PC-3 (cell line): ENCODE results near the gene TMTC1. TPM values are rescaled to one million over a fixed set of nuclear protein-coding genes. Genes with fewer than 3 reads are reported as not detected.

Experiments used
- ATAC-seq: fragments of 200-7000 bp; cut with Tn5 transposase; 2 replicates; pipeline ENCODE4 v1.9.1; 2020; ENCODE audit warnings: mild to moderate bottlenecking, moderate library complexity
- BruUV-seq: library from RNA; stranded (reverse); fragments of 400-500 nt; replicated peaks from 2 replicates; lab custom pipeline; 2021; lab: Mats Ljungman, UMichigan
- CTCF ChIA-PET: fragments of 300-600 bp; sonication (Branson Sonifier 250); formaldehyde crosslinking; loops from one replicate; lab custom pipeline; 2022; ENCODE audit warnings: antibody characterized with exemption; lab: Charles Lee
- POLR2A ChIA-PET: fragments of 300-600 bp; sonication (Branson Sonifier 250); formaldehyde crosslinking; loops from one replicate; lab custom pipeline; 2022; ENCODE audit warnings: antibody characterized with exemption; ENCODE audit not compliant: unreplicated experiment; lab: Charles Lee
- DNase-seq: peaks from one replicate; pipeline ENCODE4 v3.0.0-alpha.2; 2015
- H2AFZ ChIP-seq: fragments of 300-600 bp; sonication (generic); 2 replicates; pipeline ENCODE4 v1.6.0; 2016; ENCODE audit warnings: antibody characterized with exemption, low read length
- H3F3A ChIP-seq: fragments of 300-600 bp; sonication (generic); one replicate; pipeline ENCODE4 v1.6.0; 2017; ENCODE audit warnings: antibody characterized with exemption, low read length, control low read depth, mild to moderate bottlenecking; ENCODE audit not compliant: unreplicated experiment
- H3K27ac ChIP-seq: fragments of 300-600 bp; sonication (generic); 2 replicates; pipeline ENCODE4 v1.5.1; 2016; ENCODE audit warnings: mild to moderate bottlenecking, low read length
- H3K27me3 ChIP-seq: fragments of 300-600 bp; sonication (generic); 2 replicates; pipeline ENCODE4 v1.6.1; 2016; ENCODE audit warnings: low read length, mixed read lengths
- H3K36me3 ChIP-seq: fragments of 300-600 bp; sonication (generic); 2 replicates; pipeline ENCODE4 v1.6.1; 2016; ENCODE audit warnings: low read depth, mixed run types, low read length, mixed read lengths
- H3K4me1 ChIP-seq: fragments of 300-600 bp; sonication (generic); 2 replicates; pipeline ENCODE4 v1.5.1; 2016; ENCODE audit warnings: low read length; ENCODE audit not compliant: insufficient read depth
- H3K4me2 ChIP-seq: fragments of 300-600 bp; sonication (generic); 2 replicates; pipeline ENCODE4 v1.6.0; 2016; ENCODE audit warnings: low read length
- H3K4me3 ChIP-seq: fragments of 300-600 bp; sonication (generic); 2 replicates; pipeline ENCODE4 v1.5.1; 2016; ENCODE audit warnings: mild to moderate bottlenecking, low read length, mixed read lengths
- H3K79me2 ChIP-seq: fragments of 300-600 bp; sonication (generic); 2 replicates; pipeline ENCODE4 v1.6.1; 2017; ENCODE audit warnings: low read length, mixed read lengths
- H3K9ac ChIP-seq: fragments of 300-600 bp; sonication (generic); 2 replicates; pipeline ENCODE4 v1.6.0; 2016; ENCODE audit warnings: mild to moderate bottlenecking, low read length
- H3K9me2 ChIP-seq: fragments of 300-600 bp; sonication (generic); replicated peaks from 2 replicates; pipeline ENCODE4 v1.6.1; 2016; ENCODE audit warnings: mixed run types, low read length, mixed read lengths
- H3K9me3 ChIP-seq: fragments of 300-600 bp; sonication (generic); 2 replicates; pipeline ENCODE4 v1.6.1; 2016; ENCODE audit warnings: low read length, mixed read lengths
- H4K20me1 ChIP-seq: fragments of 300-600 bp; sonication (generic); 2 replicates; pipeline ENCODE4 v1.6.1; 2016; ENCODE audit warnings: low read length, mixed read lengths
- CTCF ChIP-seq: fragments of 300-600 bp; sonication (generic); conservative IDR thresholded peaks from 2 replicates; pipeline ENCODE4 v1.5.1; 2017; ENCODE audit warnings: antibody characterized with exemption, low read depth, mild to moderate bottlenecking, low read length
- EZH2 ChIP-seq: fragments of 300-600 bp; sonication (generic); IDR thresholded peaks from one replicate; pipeline ENCODE4 v1.6.1; 2017; ENCODE audit warnings: antibody characterized with exemption, mild to moderate bottlenecking, low read length; ENCODE audit not compliant: unreplicated experiment
- EZH2phosphoT487 ChIP-seq: fragments of 300-600 bp; sonication (generic); IDR thresholded peaks from 2 replicates; pipeline ENCODE4 v1.6.1; 2018; ENCODE audit warnings: mild to moderate bottlenecking, antibody characterized with exemption, low read length, borderline replicate concordance
- intact Hi-C: fragments of 100-400 bp; cut with micrococcal nuclease; formaldehyde crosslinking; loops from 2 replicates; pipeline ENCODE4 v1.9.0; 2023
- total RNA-seq: library from RNA; depleted of rRNA; stranded (reverse); fragments of >200 nt; gene quantifications from 2 replicates; pipeline ENCODE4 v1.2.3, GENCODE V29; 2014

The TMTC1 gene
- total RNA-seq, 1 experiment from 2014 or later, result 5.8 TPM

DNA sequence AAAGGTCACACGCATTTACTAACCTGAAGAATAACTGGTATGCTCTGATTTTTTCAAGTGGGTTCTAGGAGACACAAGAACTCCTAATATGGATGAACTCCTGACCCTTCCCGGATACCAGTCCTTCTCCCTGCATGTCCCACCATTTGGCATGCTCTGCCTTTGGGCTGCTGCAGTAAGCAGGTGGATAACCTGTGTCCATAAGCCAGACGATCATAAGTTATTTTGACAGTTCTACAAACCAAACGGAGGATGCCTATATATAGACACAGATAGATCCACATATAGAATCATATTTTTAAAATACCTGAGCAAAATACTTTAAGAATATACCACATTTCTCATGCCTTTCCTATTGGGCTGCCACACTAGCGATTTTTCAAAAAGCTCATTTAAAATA is 49.4 kb downstream of the TMTC1 start:
- no peaks in the 10 kb centered on the region for H3K79me2 ChIP-seq
- ChIA-PET CTCF (no interaction called here), POLR2A (no interaction called here)
- H2AFZ ChIP-seq, result no peak overlapping the region
- H3K9ac ChIP-seq, result no peak overlapping the region
- ATAC-seq (no peak), DNase-seq (no peak)
- no peak overlapping the region for H3K27ac ChIP-seq
- no peaks in the 10 kb centered on the region for H3K9me3 ChIP-seq
- no TSS peak for BruUV-seq
- H4K20me1 ChIP-seq, result no peaks in the 10 kb centered on the region
- H3F3A ChIP-seq, result no peaks in the 10 kb centered on the region
- no peak overlapping the region for H3K4me2 ChIP-seq
- H3K27me3 ChIP-seq, result peaks cover 26% of the 10 kb centered on the region; the same call in 1 of the 2 replicates
- H3K36me3 ChIP-seq, result no peaks in the 10 kb centered on the region
- TF ChIP-seq CTCF (no peak), EZH2phosphoT487 (no peak), EZH2 (no peak)
- intact Hi-C loops, result no loop called here
- H3K4me1 ChIP-seq, result no peaks in the 10 kb centered on the region
- H3K9me2 ChIP-seq, result no peaks in the 10 kb centered on the region
- no peak overlapping the region for H3K4me3 ChIP-seq

DNA sequence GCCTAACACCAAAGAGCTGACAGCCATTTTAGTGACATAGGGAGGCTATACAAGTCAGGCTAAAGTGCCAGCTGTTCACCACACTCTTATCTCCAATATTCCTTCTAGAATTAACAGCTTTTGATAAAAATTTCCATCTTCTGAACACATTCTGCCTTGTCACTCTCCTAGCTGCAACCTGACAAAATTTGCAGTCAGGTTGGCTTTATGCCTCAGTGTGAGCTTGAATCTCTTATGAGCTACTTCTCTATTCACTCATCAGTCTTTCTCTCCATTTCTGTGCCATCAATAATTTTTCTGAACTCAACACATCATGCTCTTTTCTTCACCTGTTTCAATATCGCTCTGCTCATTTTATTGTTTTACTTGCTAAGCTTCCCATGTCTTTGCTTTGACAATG is 50.2 kb downstream of the TMTC1 start:
- ATAC-seq (no peak), DNase-seq (no peak)
- Histone ChIP-seq H3K27ac (no peak overlapping the region), H3K27me3 (peaks cover 31% of the 10 kb centered on the region; the same call in 1 of the 2 replicates), H3K4me3 (no peak overlapping the region), H3K4me2 (no peak overlapping the region), H4K20me1 (no peaks in the 10 kb centered on the region), H2AFZ (no peak overlapping the region), H3K4me1 (no peaks in the 10 kb centered on the region), H3F3A (no peaks in the 10 kb centered on the region), H3K9me2 (no peaks in the 10 kb centered on the region), H3K79me2 (no peaks in the 10 kb centered on the region), H3K36me3 (no peaks in the 10 kb centered on the region), H3K9me3 (no peaks in the 10 kb centered on the region), H3K9ac (no peak overlapping the region)
- ChIA-PET CTCF (no interaction called here), POLR2A (no interaction called here)
- BruUV-seq, result no TSS peak
- intact Hi-C loops, result no loop called here
- TF ChIP-seq EZH2 (no peak), EZH2phosphoT487 (no peak), CTCF (no peak)

DNA sequence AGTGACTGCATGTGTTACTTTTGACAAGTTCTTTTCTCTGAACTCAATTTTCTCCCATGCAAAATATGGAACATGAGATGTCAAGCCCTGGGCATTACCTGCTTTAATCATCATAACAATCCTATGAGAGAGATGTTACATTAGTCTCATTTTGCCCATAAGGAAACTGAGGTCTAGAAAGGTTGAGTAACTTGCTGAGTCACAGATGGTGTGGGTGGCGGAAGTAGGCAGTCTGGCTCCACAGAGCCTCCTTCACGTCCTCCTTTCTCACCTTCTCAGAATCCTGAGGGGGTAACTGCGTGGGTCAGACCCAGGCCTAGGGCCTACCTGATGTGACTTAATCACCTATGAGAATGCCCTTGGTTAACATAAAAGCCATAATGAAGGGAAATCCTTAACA is 50.7 kb downstream of the TMTC1 start:
- Histone ChIP-seq H3K9ac (no peak overlapping the region), H3K9me2 (no peaks in the 10 kb centered on the region), H3K4me2 (no peak overlapping the region), H4K20me1 (no peaks in the 10 kb centered on the region), H3K9me3 (no peaks in the 10 kb centered on the region), H3K27me3 (peaks cover 32% of the 10 kb centered on the region; the same call in 1 of the 2 replicates), H2AFZ (no peak overlapping the region), H3K4me3 (no peak overlapping the region), H3K36me3 (no peaks in the 10 kb centered on the region), H3K4me1 (no peaks in the 10 kb centered on the region), H3K79me2 (no peaks in the 10 kb centered on the region), H3F3A (no peaks in the 10 kb centered on the region), H3K27ac (no peak overlapping the region)
- ATAC-seq (no peak), DNase-seq (no peak)
- TF ChIP-seq EZH2phosphoT487, result no peak
- TF ChIP-seq EZH2, result no peak
- no peak for TF ChIP-seq CTCF
- no TSS peak for BruUV-seq
- CTCF ChIA-PET, result no interaction called here
- intact Hi-C loops, result no loop called here
- POLR2A ChIA-PET, result no interaction called here
